ENCODE data around the gene CGB2. TPM values are rescaled to one million over a fixed set of nuclear protein-coding genes. Genes with fewer than 3 reads are reported as not detected.

Gene CGB2
- total RNA-seq, 1 experiment from 2014 or later: not detected

DNA sequence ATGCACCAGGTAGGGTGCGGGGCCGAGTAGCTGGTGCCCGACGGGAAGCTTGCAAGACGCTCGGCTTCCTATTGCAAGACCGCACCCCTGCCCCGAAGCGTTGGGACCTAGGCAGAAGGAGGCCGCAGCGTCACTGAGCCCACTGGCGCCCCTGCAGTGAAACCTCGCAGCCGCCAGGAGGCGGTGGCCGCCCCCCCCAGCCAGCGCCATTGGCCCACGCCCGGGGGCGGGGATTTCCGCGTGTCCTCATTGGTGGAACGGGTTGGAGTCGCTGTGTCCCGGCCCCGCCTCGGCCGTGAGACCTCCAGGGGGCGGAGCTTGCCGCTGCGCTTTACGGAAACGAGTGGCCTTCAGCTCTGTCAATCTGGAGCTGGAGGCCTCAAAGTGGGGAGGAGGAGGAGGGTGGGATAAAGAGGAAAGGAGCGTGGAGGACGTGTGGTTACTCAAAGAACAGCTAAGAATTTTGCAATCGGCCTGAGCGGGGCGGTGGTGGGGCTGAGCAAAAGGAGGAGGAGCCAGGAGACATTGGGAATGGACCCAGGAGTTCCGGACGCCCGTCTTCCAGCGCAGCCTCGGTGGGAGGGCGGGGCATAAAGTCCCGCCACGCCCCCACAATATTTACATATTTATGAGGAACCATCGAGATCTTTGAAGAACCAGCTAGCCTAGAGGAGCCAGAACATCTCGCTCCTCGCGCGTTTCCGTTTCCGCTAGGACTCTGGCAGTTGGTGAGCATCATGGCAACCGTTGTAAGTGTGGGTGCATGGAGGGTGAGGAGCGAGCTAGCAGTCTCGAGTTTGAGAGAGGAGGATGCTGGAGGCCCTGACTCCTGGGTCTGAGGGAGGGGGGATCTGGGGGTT is 38.3 kb upstream of the CGB2 start, which contains the start of the genes GYS1 and RUVBL2:
GYS1 (minus strand) TSS at position 135 of the 860 bp plus-strand sequence. CDS start 197 bp downstream, outside the sequence.
RUVBL2 (plus strand) TSS at position 713 of the 860 bp plus-strand sequence; CDS start at position 738, 25 bp downstream.
- H3K79me2 ChIP-seq (ENCODE audit: low read depth): peaks cover 75% of the 10 kb centered on the region
- peak within 1 kb of the TSS; percentile 97 for H3K4me3 ChIP-seq
- ChIA-PET POLR2A (ENCODE audit: unreplicated experiment) (interaction anchor here (0.5 to 1.3 kb wide), 29 partner anchors 10 to 682 kb away, joined by 3 to 12 read pairs (median 4); partner anchors contain the start of genes CA11, CGB7, PIH1D1 and RPL18), CTCF (interaction anchor here (0.6 to 2.6 kb wide), 20 partner anchors 10 to 824 kb away, joined by 3 to 11 read pairs (median 4); partner anchors contain the start of gene CGB7)
- H3F3A ChIP-seq (ENCODE audit: insufficient read depth, low read depth): peaks cover 12% of the 10 kb centered on the region
- H4K20me1 ChIP-seq (ENCODE audit: insufficient read depth): peaks cover 26% of the 10 kb centered on the region
- H3K27ac ChIP-seq: peak within 1 kb of the TSS; percentile 41; the same call in 1 of the 2 replicates
- peak within 1 kb of the TSS; percentile 92 for H2AFZ ChIP-seq
- H3K4me1 ChIP-seq (replicated peaks; ENCODE audit: insufficient read depth): peaks cover 16% of the 10 kb centered on the region
- TF ChIP-seq EZH2 (IDR thresholded peaks at IDR 0.05; ENCODE audit: low read depth): no peak
- peak; percentile 91 for TF ChIP-seq CTCF (conservative IDR thresholded peaks at IDR 0.05)
- BruUV-seq (replicated peaks): no TSS peak
- H3K9me3 ChIP-seq (ENCODE audit: insufficient read depth, low read depth): no peaks in the 10 kb centered on the region
- DNase-seq: peak; percentile 99
- H3K36me3 ChIP-seq (ENCODE audit: low read depth): 0 out of 2 replicates have a peak, but pooled peaks cover 5% of the 10 kb centered on the region
- H3K27me3 ChIP-seq (ENCODE audit: insufficient read depth, low read depth): no peaks in the 10 kb centered on the region
- intact Hi-C loops (cut with micrococcal nuclease; ENCODE audit: unreplicated experiment): loop anchor here (2.0 to 10.0 kb wide), 5 partner anchors 29 to 651 kb away; partner anchors contain the start of genes CA11, FTL, RRAS and SCAF1
- H3K4me2 ChIP-seq: peak within 1 kb of the TSS; percentile 95
- no peaks in the 10 kb centered on the region for H3K9me2 ChIP-seq (ENCODE audit: insufficient read depth)

GRCh38 chr19:48994035-48994386 is 37.7 kb upstream of the CGB2 start:
- H3F3A ChIP-seq (ENCODE audit: insufficient read depth, low read depth): peaks cover 16% of the 10 kb centered on the region
- H3K79me2 ChIP-seq (ENCODE audit: low read depth): peaks cover 76% of the 10 kb centered on the region
- peak overlapping the region; percentile 67 for H2AFZ ChIP-seq
- H3K9me3 ChIP-seq (ENCODE audit: insufficient read depth, low read depth): no peaks in the 10 kb centered on the region
- POLR2A ChIA-PET (ENCODE audit: unreplicated experiment): interaction anchor here (0.6 to 1.2 kb wide), 9 partner anchors 24 to 502 kb away, joined by 3 to 10 read pairs (median 4); partner anchors contain the start of genes PIH1D1 and RPS11
- H3K36me3 ChIP-seq (ENCODE audit: low read depth): peaks cover 6% of the 10 kb centered on the region; the same call in 1 of the 2 replicates
- intact Hi-C loops (cut with micrococcal nuclease; ENCODE audit: unreplicated experiment): loop anchor here (5.0 to 10.0 kb wide), 3 partner anchors 197 to 651 kb away; partner anchors contain the start of genes CA11, RRAS and SCAF1
- H4K20me1 ChIP-seq (ENCODE audit: insufficient read depth): peaks cover 31% of the 10 kb centered on the region
- H3K4me3 ChIP-seq: peak overlapping the region; percentile 97
- TSS peak; percentile 49 for BruUV-seq (replicated peaks)
- no peak overlapping the region; the same call in 1 of the 2 replicates for H3K27ac ChIP-seq
- H3K27me3 ChIP-seq (ENCODE audit: insufficient read depth, low read depth): no peaks in the 10 kb centered on the region
- peak overlapping the region; percentile 85 for H3K4me2 ChIP-seq
- TF ChIP-seq CTCF (conservative IDR thresholded peaks at IDR 0.05) (no peak), EZH2 (IDR thresholded peaks at IDR 0.05; ENCODE audit: low read depth) (no peak)
- no peaks in the 10 kb centered on the region for H3K9me2 ChIP-seq (ENCODE audit: insufficient read depth)
- H3K4me1 ChIP-seq (replicated peaks; ENCODE audit: insufficient read depth): peaks cover 16% of the 10 kb centered on the region
- CTCF ChIA-PET: interaction anchor here (0.7 to 2.6 kb wide), 6 partner anchors 24 to 824 kb away, joined by 3 to 11 read pairs (median 6); no protein-coding TSS in a partner anchor
- no peak for DNase-seq

GRCh38 chr19:48997972-48998371 is 33.7 kb upstream of the CGB2 start:
- CTCF ChIA-PET: interaction anchor here (0.5 to 0.7 kb wide), 5 partner anchors 156 to 417 kb away, joined by 3 to 7 read pairs (median 4); no protein-coding TSS in a partner anchor
- TF ChIP-seq EZH2 (IDR thresholded peaks at IDR 0.05; ENCODE audit: low read depth): no peak
- peak; percentile 74 for TF ChIP-seq CTCF (conservative IDR thresholded peaks at IDR 0.05)
- H3F3A ChIP-seq (ENCODE audit: insufficient read depth, low read depth): peaks cover 21% of the 10 kb centered on the region
- no peak overlapping the region for H3K4me3 ChIP-seq
- no peak overlapping the region for H2AFZ ChIP-seq
- no TSS peak for BruUV-seq (replicated peaks)
- H3K79me2 ChIP-seq (ENCODE audit: low read depth): peaks cover 47% of the 10 kb centered on the region
- peak in 1 of 2 experiments; percentile 57 for DNase-seq
- H3K4me1 ChIP-seq (replicated peaks; ENCODE audit: insufficient read depth): peaks cover 9% of the 10 kb centered on the region
- no peak overlapping the region for H3K27ac ChIP-seq
- intact Hi-C loops (cut with micrococcal nuclease; ENCODE audit: unreplicated experiment): loop anchor here (2.0 to 10.0 kb wide), 3 partner anchors 77 to 647 kb away; partner anchors contain the start of genes CA11, RRAS and SCAF1
- H3K36me3 ChIP-seq (ENCODE audit: low read depth): peaks cover 20% of the 10 kb centered on the region
- H3K27me3 ChIP-seq (ENCODE audit: insufficient read depth, low read depth): no peaks in the 10 kb centered on the region
- H3K9me2 ChIP-seq (ENCODE audit: insufficient read depth): no peaks in the 10 kb centered on the region
- peaks cover 58% of the 10 kb centered on the region for H4K20me1 ChIP-seq (ENCODE audit: insufficient read depth)
- H3K9me3 ChIP-seq (ENCODE audit: insufficient read depth, low read depth): no peaks in the 10 kb centered on the region
- POLR2A ChIA-PET (ENCODE audit: unreplicated experiment): no interaction called here
- H3K4me2 ChIP-seq: no peak overlapping the region

All from PC-9 (cell line).